ENCODE data around the gene MYEOV. TPM values are rescaled to one million over a fixed set of nuclear protein-coding genes. Genes with fewer than 3 reads are reported as not detected.

The MYEOV gene
- total RNA-seq, 1 experiment from 2014 or later, result 1.4 TPM

DNA sequence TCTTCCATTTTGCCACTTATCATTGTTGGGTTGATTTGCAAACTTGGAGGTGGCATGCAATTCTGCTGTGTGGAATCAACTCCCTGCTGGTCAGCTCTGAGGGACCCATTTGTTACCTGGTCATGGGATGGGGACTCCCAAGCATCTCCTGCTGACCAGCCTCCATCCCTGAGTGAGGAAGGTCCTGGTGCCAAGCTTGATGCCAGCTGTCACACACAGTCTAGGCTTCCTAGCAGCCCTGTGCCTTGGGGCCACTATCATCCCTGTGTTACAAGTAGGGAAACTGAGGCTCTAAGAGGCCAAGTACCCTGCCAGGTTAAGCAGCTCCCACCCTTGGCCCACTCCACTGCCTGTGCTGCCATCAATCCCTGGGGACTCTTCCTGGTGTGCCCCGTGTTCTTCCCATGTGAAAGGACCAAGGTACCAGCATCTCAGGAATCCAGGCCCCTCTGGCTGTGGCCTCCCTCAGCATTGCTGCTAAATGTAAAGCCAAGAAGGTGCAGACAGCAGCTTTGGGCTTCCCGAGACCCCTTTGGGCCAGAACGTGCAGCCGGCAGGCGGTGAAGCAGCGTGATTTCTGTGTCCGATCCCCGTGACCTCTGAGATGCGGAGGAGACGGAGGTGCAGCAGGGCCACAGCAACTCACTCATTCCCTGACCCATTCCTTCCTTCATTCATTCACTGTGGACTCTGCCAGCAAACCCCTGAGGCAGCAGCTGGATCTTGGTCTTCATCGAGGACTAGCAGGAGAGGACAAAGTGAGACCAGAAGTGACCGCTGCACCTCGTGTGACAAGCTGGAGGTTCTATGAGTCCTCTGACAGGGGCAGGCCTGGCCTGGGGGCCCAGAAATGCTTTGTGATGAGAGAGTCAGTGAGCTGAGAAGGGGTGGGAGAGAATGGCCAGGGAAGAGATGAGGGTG is 49.7 kb downstream of the MYEOV start:
- DNase-seq (ENCODE audit: low spot score) (no peak), ATAC-seq (no peak)
- CTCF ChIA-PET, result interaction anchor here (0.6 kb wide), 1 partner anchor 197 kb away, joined by 3 read pairs; no protein-coding TSS in a partner anchor
- TF ChIP-seq SMAD3 (CRISPR knock-in tag; IDR thresholded peaks at IDR 0.05; ENCODE audit: borderline replicate concordance) (no peak), ZNF232 (CRISPR knock-in tag; IDR thresholded peaks at IDR 0.05) (no peak)
- TF ChIP-seq, protein P1, sequence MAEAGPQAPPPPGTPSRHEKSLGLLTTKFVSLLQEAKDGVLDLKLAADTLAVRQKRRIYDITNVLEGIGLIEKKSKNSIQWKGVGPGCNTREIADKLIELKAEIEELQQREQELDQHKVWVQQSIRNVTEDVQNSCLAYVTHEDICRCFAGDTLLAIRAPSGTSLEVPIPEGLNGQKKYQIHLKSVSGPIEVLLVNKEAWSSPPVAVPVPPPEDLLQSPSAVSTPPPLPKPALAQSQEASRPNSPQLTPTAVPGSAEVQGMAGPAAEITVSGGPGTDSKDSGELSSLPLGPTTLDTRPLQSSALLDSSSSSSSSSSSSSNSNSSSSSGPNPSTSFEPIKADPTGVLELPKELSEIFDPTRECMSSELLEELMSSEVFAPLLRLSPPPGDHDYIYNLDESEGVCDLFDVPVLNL (CRISPR knock-in tag; IDR thresholded peaks at IDR 0.05; ENCODE audit: borderline replicate concordance, low read depth), result no peak
- TF ChIP-seq, protein P2, sequence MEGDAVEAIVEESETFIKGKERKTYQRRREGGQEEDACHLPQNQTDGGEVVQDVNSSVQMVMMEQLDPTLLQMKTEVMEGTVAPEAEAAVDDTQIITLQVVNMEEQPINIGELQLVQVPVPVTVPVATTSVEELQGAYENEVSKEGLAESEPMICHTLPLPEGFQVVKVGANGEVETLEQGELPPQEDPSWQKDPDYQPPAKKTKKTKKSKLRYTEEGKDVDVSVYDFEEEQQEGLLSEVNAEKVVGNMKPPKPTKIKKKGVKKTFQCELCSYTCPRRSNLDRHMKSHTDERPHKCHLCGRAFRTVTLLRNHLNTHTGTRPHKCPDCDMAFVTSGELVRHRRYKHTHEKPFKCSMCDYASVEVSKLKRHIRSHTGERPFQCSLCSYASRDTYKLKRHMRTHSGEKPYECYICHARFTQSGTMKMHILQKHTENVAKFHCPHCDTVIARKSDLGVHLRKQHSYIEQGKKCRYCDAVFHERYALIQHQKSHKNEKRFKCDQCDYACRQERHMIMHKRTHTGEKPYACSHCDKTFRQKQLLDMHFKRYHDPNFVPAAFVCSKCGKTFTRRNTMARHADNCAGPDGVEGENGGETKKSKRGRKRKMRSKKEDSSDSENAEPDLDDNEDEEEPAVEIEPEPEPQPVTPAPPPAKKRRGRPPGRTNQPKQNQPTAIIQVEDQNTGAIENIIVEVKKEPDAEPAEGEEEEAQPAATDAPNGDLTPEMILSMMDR (IDR thresholded peaks at IDR 0.05), result no peak
- TF ChIP-seq, protein P3, sequence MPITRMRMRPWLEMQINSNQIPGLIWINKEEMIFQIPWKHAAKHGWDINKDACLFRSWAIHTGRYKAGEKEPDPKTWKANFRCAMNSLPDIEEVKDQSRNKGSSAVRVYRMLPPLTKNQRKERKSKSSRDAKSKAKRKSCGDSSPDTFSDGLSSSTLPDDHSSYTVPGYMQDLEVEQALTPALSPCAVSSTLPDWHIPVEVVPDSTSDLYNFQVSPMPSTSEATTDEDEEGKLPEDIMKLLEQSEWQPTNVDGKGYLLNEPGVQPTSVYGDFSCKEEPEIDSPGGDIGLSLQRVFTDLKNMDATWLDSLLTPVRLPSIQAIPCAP (CRISPR knock-in tag; IDR thresholded peaks at IDR 0.05), result no peak
- H3K36me3 Mint-ChIP-seq, result peaks cover 4% of the 10 kb centered on the region; the same call in 1 of the 2 replicates
- POLR2A ChIA-PET, result interaction anchor here (0.7 kb wide), 1 partner anchor 730 kb away, joined by 3 read pairs; no protein-coding TSS in a partner anchor
- peaks cover 3% of the 10 kb centered on the region for H3K4me1 Mint-ChIP-seq
- H3K27ac Mint-ChIP-seq, result no peak overlapping the region
- no peak overlapping the region for H3K4me3 Mint-ChIP-seq
- peaks cover 16% of the 10 kb centered on the region for H3K9me3 Mint-ChIP-seq
- no peaks in the 10 kb centered on the region for H3K27me3 Mint-ChIP-seq (ENCODE audit: low read depth)

DNA sequence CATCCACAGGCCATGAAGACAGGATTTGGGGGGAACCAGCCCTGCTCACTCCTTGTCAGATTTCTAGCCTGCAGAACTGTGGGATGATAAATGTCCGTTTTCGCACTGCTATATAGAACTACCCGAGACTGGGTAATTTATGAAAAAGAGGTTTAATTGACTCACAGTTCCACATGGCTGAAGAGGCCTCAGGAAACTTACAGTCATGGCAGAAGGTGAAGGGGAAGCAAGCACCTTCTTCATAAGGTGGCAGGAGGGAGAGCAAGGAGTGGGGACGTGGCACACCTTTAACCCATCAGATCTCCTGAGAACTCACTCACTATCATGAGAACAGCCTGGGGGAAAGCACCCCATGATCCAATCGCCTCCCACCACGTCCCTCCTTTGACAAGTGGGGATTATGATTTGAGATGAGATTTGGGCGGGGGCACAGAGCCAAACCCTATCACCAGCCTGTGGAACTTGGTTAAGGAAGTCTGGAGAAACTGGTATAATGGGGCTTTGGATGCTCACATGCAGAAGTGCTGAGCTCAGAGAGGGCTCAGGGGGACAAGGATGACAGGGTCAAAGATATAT is 50.7 kb downstream of the MYEOV start:
- Mint-ChIP-seq H3K4me1 (peaks cover 6% of the 10 kb centered on the region), H3K9me3 (peaks cover 9% of the 10 kb centered on the region), H3K27me3 (ENCODE audit: low read depth) (no peaks in the 10 kb centered on the region), H3K27ac (no peak overlapping the region), H3K4me3 (no peak overlapping the region), H3K36me3 (peaks cover 3% of the 10 kb centered on the region; the same call in 1 of the 2 replicates)
- ATAC-seq (no peak), DNase-seq (ENCODE audit: low spot score) (no peak)
- ChIA-PET CTCF (no interaction called here), POLR2A (no interaction called here)
- TF ChIP-seq, protein P4, sequence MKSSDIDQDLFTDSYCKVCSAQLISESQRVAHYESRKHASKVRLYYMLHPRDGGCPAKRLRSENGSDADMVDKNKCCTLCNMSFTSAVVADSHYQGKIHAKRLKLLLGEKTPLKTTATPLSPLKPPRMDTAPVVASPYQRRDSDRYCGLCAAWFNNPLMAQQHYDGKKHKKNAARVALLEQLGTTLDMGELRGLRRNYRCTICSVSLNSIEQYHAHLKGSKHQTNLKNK (CRISPR knock-in tag; IDR thresholded peaks at IDR 0.05), result no peak
- no peak for TF ChIP-seq SMAD4 (CRISPR knock-in tag; IDR thresholded peaks at IDR 0.05)
- TF ChIP-seq, protein P5, sequence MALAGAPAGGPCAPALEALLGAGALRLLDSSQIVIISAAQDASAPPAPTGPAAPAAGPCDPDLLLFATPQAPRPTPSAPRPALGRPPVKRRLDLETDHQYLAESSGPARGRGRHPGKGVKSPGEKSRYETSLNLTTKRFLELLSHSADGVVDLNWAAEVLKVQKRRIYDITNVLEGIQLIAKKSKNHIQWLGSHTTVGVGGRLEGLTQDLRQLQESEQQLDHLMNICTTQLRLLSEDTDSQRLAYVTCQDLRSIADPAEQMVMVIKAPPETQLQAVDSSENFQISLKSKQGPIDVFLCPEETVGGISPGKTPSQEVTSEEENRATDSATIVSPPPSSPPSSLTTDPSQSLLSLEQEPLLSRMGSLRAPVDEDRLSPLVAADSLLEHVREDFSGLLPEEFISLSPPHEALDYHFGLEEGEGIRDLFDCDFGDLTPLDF (CRISPR knock-in tag; IDR thresholded peaks at IDR 0.05), result no peak
- TF ChIP-seq, protein P6, sequence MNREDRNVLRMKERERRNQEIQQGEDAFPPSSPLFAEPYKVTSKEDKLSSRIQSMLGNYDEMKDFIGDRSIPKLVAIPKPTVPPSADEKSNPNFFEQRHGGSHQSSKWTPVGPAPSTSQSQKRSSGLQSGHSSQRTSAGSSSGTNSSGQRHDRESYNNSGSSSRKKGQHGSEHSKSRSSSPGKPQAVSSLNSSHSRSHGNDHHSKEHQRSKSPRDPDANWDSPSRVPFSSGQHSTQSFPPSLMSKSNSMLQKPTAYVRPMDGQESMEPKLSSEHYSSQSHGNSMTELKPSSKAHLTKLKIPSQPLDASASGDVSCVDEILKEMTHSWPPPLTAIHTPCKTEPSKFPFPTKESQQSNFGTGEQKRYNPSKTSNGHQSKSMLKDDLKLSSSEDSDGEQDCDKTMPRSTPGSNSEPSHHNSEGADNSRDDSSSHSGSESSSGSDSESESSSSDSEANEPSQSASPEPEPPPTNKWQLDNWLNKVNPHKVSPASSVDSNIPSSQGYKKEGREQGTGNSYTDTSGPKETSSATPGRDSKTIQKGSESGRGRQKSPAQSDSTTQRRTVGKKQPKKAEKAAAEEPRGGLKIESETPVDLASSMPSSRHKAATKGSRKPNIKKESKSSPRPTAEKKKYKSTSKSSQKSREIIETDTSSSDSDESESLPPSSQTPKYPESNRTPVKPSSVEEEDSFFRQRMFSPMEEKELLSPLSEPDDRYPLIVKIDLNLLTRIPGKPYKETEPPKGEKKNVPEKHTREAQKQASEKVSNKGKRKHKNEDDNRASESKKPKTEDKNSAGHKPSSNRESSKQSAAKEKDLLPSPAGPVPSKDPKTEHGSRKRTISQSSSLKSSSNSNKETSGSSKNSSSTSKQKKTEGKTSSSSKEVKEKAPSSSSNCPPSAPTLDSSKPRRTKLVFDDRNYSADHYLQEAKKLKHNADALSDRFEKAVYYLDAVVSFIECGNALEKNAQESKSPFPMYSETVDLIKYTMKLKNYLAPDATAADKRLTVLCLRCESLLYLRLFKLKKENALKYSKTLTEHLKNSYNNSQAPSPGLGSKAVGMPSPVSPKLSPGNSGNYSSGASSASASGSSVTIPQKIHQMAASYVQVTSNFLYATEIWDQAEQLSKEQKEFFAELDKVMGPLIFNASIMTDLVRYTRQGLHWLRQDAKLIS (CRISPR knock-in tag; IDR thresholded peaks at IDR 0.05; ENCODE audit: borderline replicate concordance), result no peak
- no peak for TF ChIP-seq SOX15 (CRISPR knock-in tag; IDR thresholded peaks at IDR 0.05)
- TF ChIP-seq, protein P7, sequence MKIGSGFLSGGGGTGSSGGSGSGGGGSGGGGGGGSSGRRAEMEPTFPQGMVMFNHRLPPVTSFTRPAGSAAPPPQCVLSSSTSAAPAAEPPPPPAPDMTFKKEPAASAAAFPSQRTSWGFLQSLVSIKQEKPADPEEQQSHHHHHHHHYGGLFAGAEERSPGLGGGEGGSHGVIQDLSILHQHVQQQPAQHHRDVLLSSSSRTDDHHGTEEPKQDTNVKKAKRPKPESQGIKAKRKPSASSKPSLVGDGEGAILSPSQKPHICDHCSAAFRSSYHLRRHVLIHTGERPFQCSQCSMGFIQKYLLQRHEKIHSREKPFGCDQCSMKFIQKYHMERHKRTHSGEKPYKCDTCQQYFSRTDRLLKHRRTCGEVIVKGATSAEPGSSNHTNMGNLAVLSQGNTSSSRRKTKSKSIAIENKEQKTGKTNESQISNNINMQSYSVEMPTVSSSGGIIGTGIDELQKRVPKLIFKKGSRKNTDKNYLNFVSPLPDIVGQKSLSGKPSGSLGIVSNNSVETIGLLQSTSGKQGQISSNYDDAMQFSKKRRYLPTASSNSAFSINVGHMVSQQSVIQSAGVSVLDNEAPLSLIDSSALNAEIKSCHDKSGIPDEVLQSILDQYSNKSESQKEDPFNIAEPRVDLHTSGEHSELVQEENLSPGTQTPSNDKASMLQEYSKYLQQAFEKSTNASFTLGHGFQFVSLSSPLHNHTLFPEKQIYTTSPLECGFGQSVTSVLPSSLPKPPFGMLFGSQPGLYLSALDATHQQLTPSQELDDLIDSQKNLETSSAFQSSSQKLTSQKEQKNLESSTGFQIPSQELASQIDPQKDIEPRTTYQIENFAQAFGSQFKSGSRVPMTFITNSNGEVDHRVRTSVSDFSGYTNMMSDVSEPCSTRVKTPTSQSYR (CRISPR knock-in tag; IDR thresholded peaks at IDR 0.05), result no peak
- TF ChIP-seq ZNF416 (CRISPR knock-in tag; IDR thresholded peaks at IDR 0.05), result no peak
- no peak for TF ChIP-seq IRF2 (CRISPR knock-in tag; IDR thresholded peaks at IDR 0.05; ENCODE audit: borderline replicate concordance, low read depth)
- no peak for TF ChIP-seq ELF4 (CRISPR knock-in tag; IDR thresholded peaks at IDR 0.05; ENCODE audit: low read depth)
- TF ChIP-seq, protein P8, sequence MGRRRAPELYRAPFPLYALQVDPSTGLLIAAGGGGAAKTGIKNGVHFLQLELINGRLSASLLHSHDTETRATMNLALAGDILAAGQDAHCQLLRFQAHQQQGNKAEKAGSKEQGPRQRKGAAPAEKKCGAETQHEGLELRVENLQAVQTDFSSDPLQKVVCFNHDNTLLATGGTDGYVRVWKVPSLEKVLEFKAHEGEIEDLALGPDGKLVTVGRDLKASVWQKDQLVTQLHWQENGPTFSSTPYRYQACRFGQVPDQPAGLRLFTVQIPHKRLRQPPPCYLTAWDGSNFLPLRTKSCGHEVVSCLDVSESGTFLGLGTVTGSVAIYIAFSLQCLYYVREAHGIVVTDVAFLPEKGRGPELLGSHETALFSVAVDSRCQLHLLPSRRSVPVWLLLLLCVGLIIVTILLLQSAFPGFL (CRISPR knock-in tag; IDR thresholded peaks at IDR 0.05; ENCODE audit: borderline replicate concordance), result no peak
- TF ChIP-seq, protein P9, sequence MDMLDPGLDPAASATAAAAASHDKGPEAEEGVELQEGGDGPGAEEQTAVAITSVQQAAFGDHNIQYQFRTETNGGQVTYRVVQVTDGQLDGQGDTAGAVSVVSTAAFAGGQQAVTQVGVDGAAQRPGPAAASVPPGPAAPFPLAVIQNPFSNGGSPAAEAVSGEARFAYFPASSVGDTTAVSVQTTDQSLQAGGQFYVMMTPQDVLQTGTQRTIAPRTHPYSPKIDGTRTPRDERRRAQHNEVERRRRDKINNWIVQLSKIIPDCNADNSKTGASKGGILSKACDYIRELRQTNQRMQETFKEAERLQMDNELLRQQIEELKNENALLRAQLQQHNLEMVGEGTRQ (CRISPR knock-in tag; IDR thresholded peaks at IDR 0.05), result no peak
- TF ChIP-seq ZNF317 (CRISPR knock-in tag; IDR thresholded peaks at IDR 0.05; ENCODE audit: borderline replicate concordance, low read depth), result no peak

All from WTC11 (cell line).